ENCODE measurements around the gene PLCL2.
A peak's percentile ranks its signal among the peaks of the same experiment; 100 is the strongest.
"Not testable (repeated sequence)": the region's sequence is repeated elsewhere in the genome, so short reads cannot be mapped to it uniquely, and the experiment has no call there.

The PLCL2 gene

GRCh38 chr3:17125738-17126442 is 241.1 kb downstream of the PLCL2 start:
- DNase-seq, result no peak

GRCh38 chr3:17128671-17129070 is 243.9 kb downstream of the PLCL2 start:
- not testable (repeated sequence) for DNase-seq

GRCh38 chr3:17129556-17129955 is 244.8 kb downstream of the PLCL2 start:
- peak in 1 of 4 experiments; percentile 4 for DNase-seq

GRCh38 chr3:17130956-17131355 is 246.2 kb downstream of the PLCL2 start:
- no peak for DNase-seq

GRCh38 chr3:17132286-17133115 is 247.7 kb downstream of the PLCL2 start:
- no peak for DNase-seq

- DNase-seq, result no peak
Observed at GRCh38 chr3:17133632-17134545, 249.1 kb downstream of the PLCL2 start.

GRCh38 chr3:17135696-17136095 is 250.9 kb downstream of the PLCL2 start:
- no peak for DNase-seq

- DNase-seq, result no peak
Observed at GRCh38 chr3:17136136-17136721, 251.5 kb downstream of the PLCL2 start.

- DNase-seq, result no peak
Observed at GRCh38 chr3:17137321-17137826, 252.6 kb downstream of the PLCL2 start.

- no peak for DNase-seq
Observed at GRCh38 chr3:17138246-17139039, 253.7 kb downstream of the PLCL2 start.
